OCI-LY3 (cell line): ENCODE data around the gene RAB20.

Experiments
- CTCF ChIP-seq: fragments of 200-600, 300-600 bp; sonication (generic); IDR thresholded peaks from 2 replicates; pipeline ENCODE4 v1.5.1; 2014; ENCODE audit warnings: antibody characterized with exemption, low read length, low read depth
- EZH2phosphoT487 ChIP-seq: fragments of 200-600 bp; shearing (Covaris generic); IDR thresholded peaks from 2 replicates; pipeline ENCODE4 v1.6.1; 2018; ENCODE audit warnings: antibody characterized with exemption, mixed run types, low read depth

GRCh38 chr13:110483386-110483968 lies 78.0 kb downstream of the RAB20 start:
- TF ChIP-seq CTCF (no peak), EZH2phosphoT487 (no peak)
